HFFc6 (cell line): ENCODE measurements around the gene SLC22A23. TPM values are rescaled to one million over a fixed set of nuclear protein-coding genes. Genes with fewer than 3 reads are reported as not detected.

ENCODE experiments used
- DNase-seq: peaks from one replicate; pipeline ENCODE4 v3.0.0-alpha.2; 2018
- H3K27ac Mint-ChIP-seq: 2 replicates; pipeline ENCODE4 v1.8.0; 2020; ENCODE audit warnings: mild to moderate bottlenecking, mixed read lengths
- H3K27me3 Mint-ChIP-seq: 2 replicates; pipeline ENCODE4 v1.8.0; 2021; ENCODE audit warnings: mild to moderate bottlenecking, moderate library complexity, mixed read lengths; ENCODE audit not compliant: insufficient read depth
- H3K36me3 Mint-ChIP-seq: 2 replicates; pipeline ENCODE4 v1.8.0; 2021; ENCODE audit warnings: low read depth, mixed read lengths
- H3K4me1 Mint-ChIP-seq: 2 replicates; pipeline ENCODE4 v1.8.0; 2020; ENCODE audit warnings: low read depth, mixed read lengths
- H3K4me3 Mint-ChIP-seq: 2 replicates; pipeline ENCODE4 v1.8.0; 2020; ENCODE audit warnings: mild to moderate bottlenecking, moderate library complexity, mixed read lengths
- H3K9me3 Mint-ChIP-seq: 2 replicates; pipeline ENCODE4 v1.8.0; 2020; ENCODE audit warnings: mild to moderate bottlenecking, mixed read lengths
- CTCF ChIP-seq: fragments of 200-600 bp; sonication (generic); IDR thresholded peaks from 2 replicates; pipeline ENCODE4 v1.5.0; 2021; ENCODE audit warnings: antibody characterized with exemption, mild to moderate bottlenecking
- total RNA-seq, 6 experiments: library from RNA; stranded (reverse); fragmentation: NEBNext Ultra II Directional; extraction: Animal tissue kit (Norgen Biotek cat#: 25700); gene quantifications; 2 replicates in 1 of 6; 3 replicates in 5 of 6; pipeline ENCODE4 v1.2.3, GENCODE V29; 2021

The SLC22A23 gene
- total RNA-seq, 6 experiments from 2014 or later, result 0.10 to 0.55 (median 0.21) TPM

GRCh38 chr6:3227363-3228045 lies 229.3 kb downstream of the SLC22A23 start, which contains the start of gene TUBB2B:
Gene TUBB2B, minus strand, starts transcription at chr6:3227653. Its CDS starts 110 bp downstream, at chr6:3227543.
- Mint-ChIP-seq H3K4me3 (peak within 1 kb of the TSS; percentile 66), H3K4me1 (peaks cover 36% of the 10 kb centered on the region), H3K27me3 (peaks cover 45% of the 10 kb centered on the region), H3K9me3 (no peaks in the 10 kb centered on the region), H3K27ac (no peak within 1 kb of the TSS), H3K36me3 (no peaks in the 10 kb centered on the region)
- TF ChIP-seq CTCF, result no peak
- no peak for DNase-seq

GRCh38 chr6:3226481-3227362 lies 230.1 kb downstream of the SLC22A23 start:
- Mint-ChIP-seq H3K36me3 (no peaks in the 10 kb centered on the region), H3K27me3 (peaks cover 43% of the 10 kb centered on the region), H3K9me3 (no peaks in the 10 kb centered on the region), H3K27ac (no peak overlapping the region), H3K4me3 (peak overlapping the region; percentile 66), H3K4me1 (peaks cover 28% of the 10 kb centered on the region)
- DNase-seq, result no peak
- TF ChIP-seq CTCF, result no peak

- Mint-ChIP-seq H3K4me3 (no peak overlapping the region), H3K27me3 (peaks cover 43% of the 10 kb centered on the region), H3K27ac (no peak overlapping the region), H3K9me3 (no peaks in the 10 kb centered on the region), H3K4me1 (peaks cover 23% of the 10 kb centered on the region), H3K36me3 (no peaks in the 10 kb centered on the region)
- TF ChIP-seq CTCF, result no peak
- DNase-seq, result no peak
Observed at GRCh38 chr6:3226042-3226441, 230.8 kb downstream of the SLC22A23 start.

- no peak overlapping the region for H3K27ac Mint-ChIP-seq
- no peaks in the 10 kb centered on the region for H3K4me1 Mint-ChIP-seq
- no peaks in the 10 kb centered on the region for H3K9me3 Mint-ChIP-seq
- no peak for DNase-seq
- TF ChIP-seq CTCF, result no peak
- H3K4me3 Mint-ChIP-seq, result no peak overlapping the region
- H3K27me3 Mint-ChIP-seq, result peaks cover 31% of the 10 kb centered on the region
- no peaks in the 10 kb centered on the region for H3K36me3 Mint-ChIP-seq
Observed at GRCh38 chr6:3222506-3223038, 234.3 kb downstream of the SLC22A23 start.

GRCh38 chr6:3221578-3221977 lies 235.3 kb downstream of the SLC22A23 start:
- Mint-ChIP-seq H3K9me3 (no peaks in the 10 kb centered on the region), H3K27ac (no peak overlapping the region), H3K27me3 (peaks cover 26% of the 10 kb centered on the region), H3K4me3 (no peak overlapping the region), H3K4me1 (no peaks in the 10 kb centered on the region), H3K36me3 (no peaks in the 10 kb centered on the region)
- no peak for DNase-seq
- no peak for TF ChIP-seq CTCF
